GM21825 (cell line): ENCODE results near the gene UBE2E2.

ENCODE experiments used
- ATAC-seq: cut with Tn5 transposase; IDR thresholded peaks from one replicate; pipeline ENCODE4 v1.9.1; 2021; ENCODE audit warnings: mild to moderate bottlenecking, moderate library complexity; ENCODE audit not compliant: unreplicated experiment

Gene UBE2E2

DNA sequence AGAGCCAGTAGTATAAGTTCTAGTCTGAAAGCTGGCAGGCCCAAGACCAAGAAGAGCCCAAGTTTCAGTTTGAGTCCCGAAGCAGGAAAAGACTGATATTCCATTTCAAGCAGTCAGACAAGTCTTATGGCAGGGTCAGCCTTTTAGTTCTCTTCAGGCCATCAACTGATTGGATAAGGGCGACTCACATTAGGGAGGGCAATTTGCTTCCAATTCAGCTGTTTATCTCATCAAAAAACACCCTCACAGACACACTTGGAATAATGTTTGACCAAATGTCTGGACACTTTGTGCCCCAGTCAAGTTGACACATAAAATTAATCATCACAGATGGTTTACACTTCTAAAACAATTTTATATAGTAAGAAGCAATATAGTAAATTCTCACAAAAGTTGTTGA, 69.7 kb downstream of the UBE2E2 start:
- no peak for ATAC-seq

DNA sequence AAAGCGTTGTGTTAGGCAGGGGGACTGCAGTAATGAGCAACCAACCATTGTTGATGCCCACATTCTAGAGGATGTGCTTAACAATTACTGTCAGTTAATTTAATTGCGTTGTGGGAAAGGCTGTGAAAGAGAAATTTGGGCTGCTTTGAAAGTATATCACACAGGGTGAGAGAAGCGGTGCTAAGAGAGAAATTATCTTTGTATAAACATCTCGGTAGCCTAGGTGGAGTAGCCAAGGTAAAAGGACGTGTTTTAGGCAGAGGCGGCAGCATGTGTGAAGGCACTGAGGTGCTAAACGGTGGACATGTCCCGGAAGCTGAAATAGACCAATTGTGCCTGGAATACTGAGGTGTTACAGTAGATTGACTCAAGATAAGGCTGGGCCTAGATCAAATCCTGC, 71.9 kb downstream of the UBE2E2 start:
- ATAC-seq: no peak

DNA sequence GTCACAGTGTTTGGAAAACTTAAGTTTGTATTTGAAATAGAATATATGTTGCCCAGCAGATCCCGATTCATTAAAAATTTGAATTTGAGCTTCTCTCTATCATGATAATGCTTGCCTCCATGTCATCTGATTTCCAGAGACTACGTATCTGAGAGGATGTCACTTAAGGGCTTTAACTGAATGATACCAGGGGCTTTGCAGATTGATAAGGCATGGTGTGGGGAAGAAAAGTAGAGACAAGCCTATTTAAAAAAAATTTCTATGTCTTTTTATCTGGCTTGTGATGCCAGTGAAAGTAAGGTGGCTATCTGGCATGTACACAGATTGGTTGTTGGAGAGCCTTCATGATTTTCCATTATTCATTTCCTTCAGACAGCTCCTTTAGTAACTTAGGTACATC, 72.7 kb downstream of the UBE2E2 start:
- no peak for ATAC-seq

DNA sequence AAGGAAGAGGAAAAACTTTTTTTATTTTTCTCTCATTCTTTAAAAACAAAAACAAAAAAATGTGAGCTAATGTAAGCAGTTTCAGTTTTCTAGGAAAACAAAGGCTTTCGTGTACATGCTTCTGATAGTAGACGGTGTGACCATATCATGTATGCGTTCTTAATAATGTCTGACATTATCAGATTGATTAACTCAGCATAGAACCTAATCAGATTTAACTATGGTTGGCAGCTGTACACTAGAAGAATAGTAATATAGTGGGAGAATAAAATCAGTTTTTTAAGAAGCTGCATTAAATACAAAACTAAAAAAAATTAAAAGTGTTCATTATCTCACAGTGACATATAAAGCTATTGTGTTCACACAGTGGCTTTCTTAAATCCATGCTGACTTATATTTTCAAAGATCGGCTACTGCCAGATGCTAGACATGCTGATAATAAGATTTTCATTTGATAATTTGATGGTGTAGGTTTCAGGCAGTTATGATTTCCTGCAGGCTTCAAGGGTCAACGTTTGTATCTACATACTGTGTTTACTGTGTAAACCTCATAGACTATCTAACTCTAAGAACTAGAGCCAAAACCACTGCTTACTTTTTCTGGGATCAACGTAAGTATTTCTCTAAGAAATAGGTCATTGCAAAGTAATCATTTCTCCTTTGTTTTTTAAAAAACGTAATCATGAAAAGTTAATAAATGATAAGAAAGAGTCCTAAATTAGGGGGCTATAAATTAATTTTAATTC, 74.0 kb downstream of the UBE2E2 start:
- no peak for ATAC-seq

DNA sequence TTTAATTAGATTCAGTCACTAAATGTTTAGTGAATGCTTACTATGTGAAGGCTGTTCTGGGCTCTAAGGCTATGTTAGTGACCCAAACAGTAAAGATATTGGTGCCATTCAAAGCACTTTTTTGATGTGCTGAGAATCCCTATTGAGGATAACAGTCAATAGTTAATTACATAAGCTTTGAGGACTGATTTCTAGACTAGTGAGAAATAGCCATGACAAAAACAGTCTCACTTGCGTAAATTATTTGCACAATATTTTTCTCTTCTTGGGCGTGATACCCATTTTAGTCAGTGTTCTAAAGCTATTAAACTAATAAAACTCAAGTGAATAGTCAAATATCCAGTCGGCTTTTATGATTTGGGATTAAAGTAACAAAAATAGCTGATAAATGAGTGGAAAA, 74.6 kb downstream of the UBE2E2 start:
- no peak for ATAC-seq

DNA sequence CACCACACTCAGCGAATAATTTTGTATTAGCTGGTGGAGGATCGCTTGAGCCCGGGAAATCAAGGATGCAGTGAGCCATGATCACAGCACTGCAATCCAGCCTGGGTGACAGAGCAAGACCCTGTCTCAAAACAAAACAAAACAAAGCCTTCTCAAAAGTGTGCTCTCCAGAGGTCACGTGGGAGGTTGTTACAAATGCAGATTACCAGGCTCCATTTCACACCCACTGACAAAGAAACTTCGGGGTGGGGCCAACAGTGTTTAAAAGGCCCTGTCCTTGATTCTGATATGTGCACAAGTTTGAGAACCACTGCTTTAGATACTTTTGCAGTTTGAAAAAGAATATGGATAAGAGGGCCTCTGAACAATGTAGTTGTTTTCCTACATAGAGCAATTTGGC, 80.5 kb downstream of the UBE2E2 start:
- no peak for ATAC-seq

DNA sequence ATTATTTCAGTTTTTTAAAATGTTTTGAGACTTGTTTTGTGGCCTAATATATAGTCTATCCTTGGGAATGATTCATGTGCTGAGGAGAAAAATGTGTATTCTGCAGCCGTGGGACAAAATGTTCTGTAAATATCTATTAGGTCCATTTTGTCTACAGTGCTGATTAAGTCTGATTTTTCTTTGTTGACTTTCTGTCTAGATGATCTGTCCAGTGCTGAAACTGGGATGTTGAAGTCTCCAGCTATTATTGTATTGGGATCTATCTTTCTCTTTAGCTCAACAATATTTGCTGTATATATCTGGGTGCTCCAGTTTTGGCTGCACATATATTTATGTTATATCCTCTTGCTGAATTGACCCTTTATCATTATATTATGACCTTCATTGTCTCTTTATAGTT, 85.2 kb downstream of the UBE2E2 start:
- ATAC-seq: no peak

DNA sequence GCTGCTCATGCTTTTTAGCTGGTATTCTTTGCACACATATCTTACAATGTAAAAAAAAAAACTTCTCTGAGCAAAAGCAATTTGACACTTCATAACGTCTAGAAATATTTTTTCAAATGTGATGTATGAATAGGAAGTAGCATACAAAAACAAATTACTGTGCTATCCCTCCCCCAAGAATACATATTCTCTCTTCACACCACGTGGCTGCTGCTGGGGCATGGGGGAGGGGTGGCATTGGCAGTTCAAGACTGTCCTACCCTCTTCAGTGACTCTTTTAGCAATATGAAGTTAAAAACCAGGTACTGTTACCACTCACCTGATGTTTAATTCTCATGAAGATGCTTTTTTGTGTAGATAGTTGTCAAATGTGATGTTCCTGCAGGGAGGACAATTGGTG, 85.6 kb downstream of the UBE2E2 start:
- no peak for ATAC-seq

DNA sequence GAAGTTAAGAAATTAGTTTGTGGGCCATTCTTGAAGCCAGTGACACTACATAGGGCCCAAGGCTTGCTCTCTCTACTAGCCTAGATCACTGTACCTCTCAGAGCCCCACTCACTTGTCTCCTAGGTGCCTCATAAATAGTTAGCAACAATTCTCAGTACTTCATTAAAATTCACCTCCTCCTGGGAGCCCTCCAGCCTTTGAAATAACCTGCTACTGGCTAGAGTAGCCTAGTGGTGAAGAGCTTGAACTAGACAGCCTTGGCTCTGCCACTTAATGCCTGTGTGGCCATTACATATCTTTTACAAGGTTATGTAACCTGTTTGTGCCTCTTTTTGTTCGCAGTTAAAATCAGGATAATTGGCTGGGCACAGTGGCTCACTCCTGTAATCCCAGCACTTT, 89.3 kb downstream of the UBE2E2 start:
- no peak for ATAC-seq

DNA sequence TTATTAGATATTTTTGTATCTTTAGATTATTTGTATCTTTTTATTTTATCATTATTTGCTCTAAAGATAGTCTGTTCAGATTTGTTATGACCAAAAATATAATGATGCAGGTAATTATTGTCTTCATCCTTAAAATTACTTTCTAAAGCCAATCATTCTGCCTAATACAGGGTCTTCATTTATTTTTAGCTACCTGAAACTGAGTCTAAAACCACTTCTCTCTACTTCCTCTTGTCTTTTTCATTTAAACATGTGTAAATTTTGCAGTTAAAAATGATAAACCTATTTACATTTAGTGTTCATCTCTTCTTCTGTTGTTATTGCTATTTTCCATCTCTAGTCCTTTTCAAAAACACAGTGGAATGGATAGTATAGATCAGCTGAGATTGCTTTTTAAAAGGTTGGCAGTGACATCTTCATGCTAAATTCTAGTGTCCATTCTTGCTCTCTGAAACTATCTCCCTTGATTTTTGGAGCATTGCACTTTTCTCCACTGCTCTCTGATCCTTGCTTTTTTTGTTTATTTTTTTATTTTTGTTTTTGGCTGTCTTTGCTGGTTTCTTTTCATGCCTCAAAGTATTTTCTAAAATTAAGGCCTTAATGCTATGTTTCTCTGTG, 91.8 kb downstream of the UBE2E2 start:
- ATAC-seq: no peak

DNA sequence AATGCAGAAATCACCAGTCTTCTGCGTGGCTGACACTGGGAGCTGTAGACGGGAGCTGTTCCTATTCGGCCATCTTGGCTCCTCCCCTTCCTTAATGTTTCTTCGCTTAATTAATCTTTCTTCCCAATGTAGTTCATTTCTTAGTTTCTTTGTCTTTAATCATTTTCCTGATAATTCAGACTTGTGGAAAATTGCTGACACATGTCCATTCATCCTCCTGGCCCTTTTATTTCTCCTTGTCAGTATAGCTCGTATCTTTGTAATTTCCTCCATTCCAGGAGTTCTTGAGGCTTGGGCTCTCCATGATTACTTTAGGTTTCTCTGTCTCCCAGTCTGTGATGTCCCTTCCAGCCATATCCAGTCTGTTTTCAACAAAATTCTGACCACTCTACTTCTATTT, 98.7 kb downstream of the UBE2E2 start:
- ATAC-seq: no peak

DNA sequence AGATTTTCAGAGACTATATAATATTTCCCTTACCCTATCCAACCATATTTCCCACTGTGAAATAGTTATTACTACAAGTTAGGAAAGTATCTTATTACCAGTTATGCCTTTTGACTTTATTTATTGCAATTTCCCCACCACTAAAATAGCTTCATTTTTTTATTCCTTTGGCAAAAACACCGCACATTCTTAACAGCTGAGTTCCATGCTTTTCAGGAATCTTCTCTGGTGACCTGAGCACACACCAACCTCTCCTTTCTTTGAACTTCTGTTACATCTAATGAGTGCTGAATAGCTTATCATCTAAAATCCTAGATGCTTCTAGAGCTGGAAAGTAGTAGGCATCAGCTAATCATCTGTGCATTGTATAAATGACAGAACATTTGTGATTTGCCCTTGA, 99.1 kb downstream of the UBE2E2 start:
- no peak for ATAC-seq

DNA sequence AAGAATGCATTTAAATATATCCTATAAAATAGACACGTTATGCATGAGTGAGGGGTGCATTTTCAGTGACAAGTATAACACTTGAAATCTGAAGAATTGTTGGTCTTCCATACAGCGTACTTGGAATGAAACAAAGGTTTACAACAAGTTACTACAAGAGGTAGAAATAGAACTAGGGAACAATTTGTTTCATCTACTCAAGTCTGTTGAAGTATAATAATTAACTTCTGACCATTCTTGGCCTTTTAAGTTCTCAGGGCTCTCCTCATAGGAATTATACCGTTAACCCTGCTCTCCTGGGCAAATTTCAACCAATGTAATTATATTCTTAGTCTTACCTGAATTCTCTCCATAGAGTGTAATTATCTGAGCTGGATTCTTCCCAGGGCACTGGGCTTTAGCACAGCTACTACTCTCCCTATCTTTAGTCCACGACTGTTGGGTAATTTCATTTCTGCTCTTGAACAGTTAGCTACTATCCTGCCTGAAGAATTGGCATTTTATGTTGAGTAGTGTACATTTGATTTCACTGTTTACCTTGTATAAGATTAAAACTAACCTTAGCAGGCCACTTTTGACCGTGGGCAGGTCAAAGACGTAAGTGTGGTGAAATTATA, 100.6 kb downstream of the UBE2E2 start:
- no peak for ATAC-seq

DNA sequence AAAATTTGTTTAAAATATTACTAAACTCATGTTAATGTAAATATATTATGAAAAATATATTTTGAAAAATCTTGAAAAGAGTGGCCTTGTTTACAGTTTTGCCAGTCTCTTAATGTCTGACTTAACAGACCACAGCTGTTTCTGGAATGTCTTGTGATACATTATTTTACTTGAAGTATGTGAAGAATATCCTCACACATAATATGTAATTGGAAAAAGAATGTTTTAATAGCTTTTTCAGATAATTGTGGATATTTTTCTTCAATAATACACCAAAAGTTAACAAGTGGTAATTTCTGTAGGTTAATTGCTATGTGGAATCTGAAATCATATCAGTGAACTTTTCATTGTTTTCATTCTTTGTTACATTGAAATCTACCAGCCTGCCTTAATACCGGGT, 101.3 kb downstream of the UBE2E2 start:
- no peak for ATAC-seq

DNA sequence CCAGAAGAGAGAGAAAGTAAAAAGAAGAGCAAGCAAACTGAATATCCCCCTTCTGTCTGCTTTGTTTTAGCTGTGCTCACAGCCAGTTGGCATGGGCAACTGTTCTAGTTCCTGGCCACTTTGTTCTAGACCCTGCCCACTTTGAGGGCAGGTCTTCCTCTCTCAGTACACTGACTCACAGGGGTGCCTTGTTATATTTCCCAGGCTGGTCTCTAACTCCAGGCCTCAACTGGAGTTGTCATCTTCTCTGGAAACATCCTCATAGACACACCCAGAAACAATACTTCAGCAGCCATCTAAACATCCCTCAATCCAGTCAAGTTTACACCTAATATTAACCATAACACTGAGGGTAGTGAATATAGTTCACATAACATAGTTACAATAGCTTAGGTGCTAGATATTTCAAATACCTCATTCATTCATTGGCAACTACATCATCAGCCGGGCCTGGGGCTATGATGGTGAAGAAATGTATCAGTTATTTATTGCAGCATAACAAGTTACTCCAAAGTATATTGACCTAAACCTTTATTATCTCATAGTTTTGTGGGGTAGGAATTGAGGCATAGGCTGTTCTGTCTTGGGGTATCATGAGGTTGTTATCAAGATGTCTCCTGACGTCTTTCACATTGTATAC, 106.0 kb downstream of the UBE2E2 start:
- no peak for ATAC-seq

DNA sequence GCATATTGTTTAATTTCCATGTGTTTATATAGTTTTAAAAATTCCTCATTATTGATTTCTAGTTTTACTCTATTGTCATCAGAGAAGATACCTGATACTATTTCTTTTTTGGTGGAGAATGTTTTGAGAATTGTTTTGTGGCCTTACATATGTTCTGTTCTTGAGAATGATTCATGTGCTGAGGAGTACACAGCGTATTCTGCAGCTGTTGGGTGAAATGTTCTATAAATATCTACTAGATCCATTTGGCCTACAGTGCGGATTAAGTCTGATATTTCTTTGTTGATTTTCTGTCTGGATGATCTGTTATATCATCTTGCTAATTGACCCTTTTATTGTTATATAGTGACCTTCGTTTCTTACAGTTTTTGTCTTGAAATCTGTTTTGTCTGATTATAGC, 109.7 kb downstream of the UBE2E2 start:
- ATAC-seq: no peak

DNA sequence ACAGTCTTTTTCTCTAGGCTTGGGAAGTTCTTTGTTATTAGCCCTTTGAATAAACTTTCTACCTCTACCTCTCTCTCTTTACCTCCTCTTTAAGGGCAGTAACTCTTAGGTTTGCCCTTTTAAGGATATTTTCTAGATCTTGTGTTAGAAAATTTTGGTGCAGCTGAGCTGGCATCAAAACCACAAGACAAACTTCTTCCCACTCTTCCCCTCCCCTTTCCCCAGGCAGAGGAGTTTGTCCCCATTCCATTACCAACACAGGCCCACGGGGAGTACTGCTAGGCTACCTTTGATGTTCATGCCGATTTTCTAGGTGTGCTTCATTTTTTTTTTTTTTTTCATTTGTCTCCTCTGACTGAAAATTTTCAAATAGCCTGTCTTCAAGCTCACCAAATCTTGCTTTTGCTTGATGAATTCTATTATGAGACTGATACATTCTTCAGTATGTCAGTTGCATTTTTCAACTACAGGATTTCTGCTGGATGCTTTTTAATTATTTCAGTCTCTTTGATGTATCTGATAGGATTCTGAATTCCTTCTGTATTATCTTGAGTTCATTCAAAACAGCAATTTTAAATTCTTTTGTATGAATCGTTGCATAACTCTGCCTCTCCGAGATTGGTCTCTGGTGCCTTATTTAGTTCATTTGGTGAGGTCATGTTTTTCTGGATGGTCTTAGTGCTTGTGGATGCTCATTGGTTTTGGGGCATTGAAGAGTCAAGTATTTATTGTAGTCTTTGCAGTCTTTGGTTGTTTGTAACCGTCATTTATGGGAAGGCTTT, 112.0 kb downstream of the UBE2E2 start:
- ATAC-seq: no peak

DNA sequence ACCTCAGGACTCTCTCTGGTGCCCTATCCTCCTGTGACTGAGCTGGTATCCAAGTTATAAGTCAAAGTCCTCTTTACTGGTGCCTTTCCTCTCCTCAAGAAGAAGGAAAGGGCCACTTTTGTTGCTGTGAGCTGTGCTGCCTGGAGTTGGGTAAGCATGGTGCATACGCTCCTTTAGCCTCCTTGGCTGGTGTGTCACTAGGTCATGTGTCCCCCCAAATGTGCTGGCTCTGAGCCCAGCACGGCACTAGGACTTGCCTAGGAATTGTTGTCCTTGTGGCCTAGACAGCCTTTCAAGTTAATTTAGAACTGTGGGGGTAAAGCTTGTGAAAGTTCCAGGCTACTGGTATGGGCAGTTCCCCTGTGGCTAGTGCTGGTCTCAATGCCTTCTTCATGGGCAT, 113.8 kb downstream of the UBE2E2 start:
- ATAC-seq: no peak

DNA sequence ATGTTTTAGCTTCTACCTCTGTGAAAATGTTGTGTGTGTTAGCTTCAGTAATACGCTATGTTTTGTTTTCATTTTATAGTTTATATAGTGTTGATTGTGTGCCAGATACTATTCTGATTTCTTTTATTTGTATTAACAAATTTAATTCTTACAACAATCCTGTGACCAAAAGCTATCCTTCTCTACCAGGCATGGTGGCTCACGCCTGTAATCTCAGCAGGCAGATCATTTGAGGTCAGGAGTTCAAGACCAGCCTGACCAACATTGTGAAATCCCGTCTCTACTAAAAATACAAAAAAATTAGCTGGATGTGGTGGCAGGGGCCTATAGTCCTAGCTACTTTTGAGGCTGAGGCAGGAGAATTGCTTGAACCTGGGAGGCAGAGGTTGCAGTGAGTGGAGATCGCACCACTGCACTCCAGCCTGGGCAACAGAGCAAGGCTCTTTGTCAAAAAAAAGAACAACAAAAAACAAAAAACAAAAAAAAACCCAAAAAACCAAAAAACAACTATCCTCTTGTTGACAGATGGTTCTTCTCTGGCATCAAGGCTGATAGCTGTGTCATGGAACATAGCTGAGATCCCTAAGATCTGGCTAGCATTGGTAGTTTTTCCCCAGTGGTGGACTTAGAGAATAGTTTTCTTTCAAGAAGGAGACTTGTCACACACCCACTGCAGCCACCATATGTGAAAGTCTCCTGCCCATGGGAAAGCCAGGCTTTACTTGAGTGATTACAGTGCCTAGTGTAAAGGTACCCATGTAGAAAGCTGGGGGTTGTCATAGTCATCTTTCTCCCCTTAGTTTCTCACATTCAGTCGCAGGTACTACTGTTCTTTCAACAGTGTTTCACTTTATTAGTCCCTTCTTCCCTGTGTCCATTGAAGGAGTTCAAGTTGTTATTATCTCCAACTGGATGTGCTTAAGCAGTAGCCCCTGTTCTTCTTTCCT, 116.5 kb downstream of the UBE2E2 start:
- ATAC-seq: no peak
